Stimulated activated CD4-positive, alpha-beta T cell treated with anti-CD3 and anti-CD28 coated beads, Interleukin-4, amount 100 ng/mL, for 24 hours (primary cell): Measurements from ENCODE around the gene LARP4B.

Experiments used
- DNase-seq: peaks from one replicate; pipeline ENCODE4 v3.0.0-alpha.2; 2020

Gene LARP4B

DNA sequence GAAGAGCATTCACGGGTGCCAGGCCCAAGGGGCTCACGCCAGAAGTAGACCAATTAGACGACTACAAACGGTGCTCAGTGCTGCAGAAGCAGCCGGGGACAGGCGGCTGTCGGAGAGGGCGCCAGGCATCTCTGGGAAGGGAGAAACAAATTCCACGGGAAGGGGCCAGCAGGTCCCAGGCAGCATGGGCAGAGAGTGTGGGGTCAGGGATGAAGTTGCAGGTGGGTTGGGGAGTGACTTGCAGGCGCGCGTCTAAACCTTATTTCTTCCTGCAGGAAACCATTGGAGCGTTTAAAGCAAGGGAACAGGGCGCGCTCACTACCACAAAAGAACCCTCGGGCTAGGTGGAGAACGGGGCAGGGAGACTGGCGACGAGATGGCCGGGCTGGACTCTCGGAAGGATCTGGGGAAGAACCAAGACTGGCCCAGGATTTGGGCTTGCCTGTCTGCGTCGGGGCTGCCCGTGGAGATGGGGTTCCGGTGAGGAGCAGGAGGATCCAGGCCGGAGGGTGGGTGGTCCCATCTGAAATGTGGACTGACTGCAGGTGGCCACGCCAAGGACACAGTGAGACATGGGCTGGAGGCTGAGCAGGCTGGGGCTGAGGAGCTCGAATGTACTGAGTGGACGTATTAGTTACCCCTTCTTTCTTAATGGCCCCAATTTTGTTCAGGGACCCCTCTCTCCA, 125.7 kb downstream of the LARP4B start:
- DNase-seq: no peak

DNA sequence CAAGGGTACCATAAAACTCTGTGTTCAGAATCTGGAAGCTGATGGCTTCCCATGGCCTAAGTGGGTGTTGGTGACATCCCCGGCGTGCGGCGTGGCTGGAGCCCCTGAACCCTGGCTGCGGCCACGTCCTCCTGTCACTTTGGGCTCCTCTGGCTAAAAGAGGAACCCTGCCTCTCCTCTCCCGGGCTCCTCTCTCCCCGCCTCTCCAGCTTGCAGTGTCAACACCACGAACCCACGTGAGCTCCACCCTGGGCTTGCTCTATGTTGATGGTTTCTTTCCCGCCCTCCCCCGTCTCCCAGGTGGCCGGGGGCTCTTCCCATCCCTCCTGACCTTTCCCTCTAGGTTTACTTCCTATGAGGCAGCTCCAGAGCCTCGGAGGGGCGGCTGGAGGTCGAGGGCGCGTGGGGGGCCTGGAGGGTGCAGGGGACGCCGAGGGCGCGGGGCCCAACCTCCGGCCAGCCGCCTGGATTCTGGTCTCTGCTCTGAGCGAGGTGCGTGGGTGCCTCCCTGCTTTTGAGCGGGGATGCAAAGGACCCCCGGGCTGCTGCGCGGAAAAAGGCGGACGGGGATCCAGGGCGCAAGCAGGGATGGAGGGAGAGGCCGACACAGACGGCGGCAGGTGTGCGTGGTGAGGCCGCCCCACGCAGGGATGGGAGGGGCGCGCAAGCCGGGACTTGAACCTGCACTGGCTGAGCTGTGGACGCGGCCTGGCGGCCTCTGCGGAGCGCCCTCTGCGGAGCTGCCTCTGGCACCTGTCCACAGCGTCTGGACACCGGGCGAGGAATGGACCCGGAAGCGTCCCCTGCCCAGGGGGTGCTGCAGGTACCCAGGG, 126.5 kb downstream of the LARP4B start:
- DNase-seq: no peak

DNA sequence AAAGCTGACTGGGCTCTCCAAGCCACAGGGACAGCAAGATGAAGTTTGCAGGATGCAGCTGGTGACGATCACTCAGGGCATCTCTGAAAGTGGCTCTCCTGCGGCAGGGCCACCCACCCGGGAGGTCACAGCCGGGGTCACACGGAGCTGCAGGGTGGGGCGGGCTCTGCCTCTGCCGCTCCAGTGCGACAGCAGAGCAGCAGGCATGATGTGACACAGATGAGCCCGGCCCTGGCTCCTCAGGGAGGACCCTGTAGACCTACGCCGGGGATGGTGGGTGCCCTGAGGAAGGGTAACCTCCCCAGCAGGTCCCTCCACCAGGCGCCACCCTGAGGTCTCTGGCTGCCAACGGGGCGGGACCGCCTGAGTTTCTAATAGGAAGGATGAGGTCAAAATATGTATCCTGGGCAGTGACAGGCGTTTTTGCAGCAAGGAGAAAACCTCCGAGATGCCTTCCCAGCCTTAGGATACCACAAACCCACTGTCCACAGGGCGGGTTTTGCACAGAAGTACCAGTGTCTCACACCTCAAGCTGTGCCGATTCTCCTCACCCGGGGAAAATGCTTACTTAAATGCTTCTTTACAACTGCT, 127.2 kb downstream of the LARP4B start:
- no peak for DNase-seq

DNA sequence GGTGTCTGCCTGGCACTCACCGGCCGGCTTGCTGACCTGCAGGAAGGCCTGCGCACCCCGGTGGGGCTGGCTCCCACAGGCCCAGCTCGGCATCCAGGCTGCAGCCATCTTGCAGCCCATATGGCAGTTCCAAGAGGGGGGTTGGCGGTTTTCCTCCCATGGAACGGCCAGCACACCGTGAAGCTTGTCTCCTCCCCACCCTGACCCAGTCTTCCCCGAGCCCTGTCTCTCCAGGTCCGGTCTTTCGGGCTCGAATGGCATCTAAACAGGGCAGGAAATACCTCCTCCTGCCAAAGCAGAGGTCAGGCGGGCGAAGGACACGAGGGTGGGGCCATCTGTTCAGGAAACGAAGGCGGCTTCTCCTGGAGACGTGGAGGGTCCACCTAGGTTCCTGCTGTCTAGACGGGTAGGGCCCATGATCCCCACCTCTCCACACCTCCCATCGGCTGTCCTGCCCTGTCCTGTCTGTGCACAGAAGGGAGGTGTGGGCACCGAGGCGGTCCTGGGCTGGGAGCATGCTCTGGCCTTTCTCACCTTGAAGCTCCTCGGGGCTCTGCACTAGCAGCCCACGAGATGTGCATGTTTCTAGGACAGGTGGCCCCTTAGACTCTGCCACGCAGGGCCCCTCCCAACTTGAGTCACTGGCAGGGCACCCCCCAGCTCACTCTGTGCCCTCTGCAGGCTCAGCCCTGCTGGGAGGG, 128.3 kb downstream of the LARP4B start:
- DNase-seq: no peak

DNA sequence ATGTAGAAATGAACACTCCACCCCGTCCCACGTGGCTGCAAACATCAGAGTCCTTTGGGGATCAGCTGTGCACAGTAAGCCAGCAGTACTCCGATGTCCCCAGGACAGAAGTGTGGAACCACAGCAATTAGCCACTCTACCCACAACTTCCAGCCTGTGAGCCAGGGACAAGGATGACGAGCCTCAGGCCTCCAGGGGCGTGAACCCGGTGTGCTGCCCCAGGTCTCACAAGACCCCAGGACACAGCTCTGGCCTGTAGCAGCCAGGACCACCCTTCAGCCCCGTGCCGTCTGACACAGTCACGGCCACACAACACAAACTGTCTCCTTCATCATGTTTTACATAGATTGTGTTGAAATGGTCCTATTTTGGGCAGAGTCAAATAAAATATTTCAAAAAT, 129.0 kb downstream of the LARP4B start:
- no peak for DNase-seq

DNA sequence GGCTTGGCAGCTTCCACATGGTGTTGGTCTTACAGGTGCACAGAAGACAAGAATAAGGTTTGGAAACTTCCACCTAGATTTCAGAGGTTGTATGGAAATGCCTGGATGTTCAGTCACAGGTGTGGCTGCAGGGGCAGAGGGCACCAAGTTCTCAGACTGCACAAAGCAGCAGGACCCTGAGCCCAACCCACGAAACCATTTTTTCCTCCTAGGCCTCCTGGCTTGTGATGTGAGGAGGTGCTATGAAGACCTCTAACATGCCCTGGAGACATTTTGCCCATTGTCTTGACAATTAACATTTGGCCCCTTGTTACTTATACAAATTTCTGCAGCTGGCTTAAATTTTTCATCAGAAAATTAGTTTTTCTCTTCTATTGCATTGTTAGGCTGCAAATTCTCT, 134.3 kb downstream of the LARP4B start:
- DNase-seq: no peak

DNA sequence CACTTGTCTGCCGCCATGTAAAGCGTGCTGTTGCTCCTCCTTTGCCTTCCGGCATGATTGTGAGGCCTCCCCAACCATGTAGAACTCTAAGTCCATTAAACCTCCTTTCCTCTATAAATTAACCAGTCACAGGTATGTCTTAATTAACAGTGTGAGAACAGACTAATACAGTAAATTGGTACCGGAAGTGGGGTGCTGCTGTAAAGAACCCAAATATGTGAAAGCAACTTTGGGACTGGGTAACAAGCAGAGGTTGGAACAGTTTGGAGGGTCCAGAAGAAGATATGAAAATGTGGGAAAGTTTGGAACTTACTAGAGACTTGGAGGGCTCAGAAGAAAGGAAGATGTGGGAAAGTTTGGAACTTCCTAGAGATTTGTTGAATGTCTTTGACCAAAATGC, 135.3 kb downstream of the LARP4B start:
- no peak for DNase-seq

DNA sequence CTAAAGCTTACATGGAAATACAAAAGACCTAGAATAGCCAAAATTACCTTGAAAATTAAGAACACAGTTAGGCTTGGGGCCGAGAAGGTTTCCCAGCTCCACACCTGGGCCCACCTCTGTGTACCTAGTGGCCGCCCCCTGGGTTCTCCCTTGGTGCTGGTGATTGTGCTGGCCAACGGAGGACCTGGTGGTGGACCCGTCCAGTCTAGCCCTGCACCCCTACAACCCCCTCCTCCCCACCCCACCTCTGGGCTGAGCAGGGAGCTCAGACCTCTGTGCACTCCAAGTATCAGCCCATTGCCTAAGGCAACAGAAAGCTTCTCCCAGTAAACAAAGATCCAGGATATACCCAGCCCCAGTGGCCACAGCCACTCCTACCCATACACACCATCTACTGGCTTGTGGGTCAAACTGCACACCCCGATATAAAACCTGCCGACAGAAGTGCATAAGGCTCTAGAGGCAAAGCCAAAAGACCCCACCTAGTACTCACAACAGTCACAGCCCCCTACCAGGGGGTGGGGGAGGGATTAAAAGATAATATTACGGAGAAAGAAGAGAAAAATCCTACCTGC, 137.0 kb downstream of the LARP4B start:
- DNase-seq: no peak

DNA sequence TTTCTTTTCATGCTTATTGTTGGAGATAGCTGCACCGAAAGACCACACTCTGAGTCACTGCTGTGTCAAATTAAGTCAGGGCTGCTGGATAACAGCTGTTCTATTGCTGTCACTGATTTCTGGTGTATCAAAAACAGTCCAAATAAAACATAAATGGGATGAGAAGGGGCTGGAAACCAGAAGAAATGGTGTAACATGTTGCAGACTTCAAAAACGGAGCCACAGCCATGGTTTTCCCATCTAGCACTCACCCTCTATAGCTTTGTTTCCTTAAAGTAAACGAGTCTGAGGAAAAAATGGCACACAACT, 138.8 kb downstream of the LARP4B start:
- DNase-seq: no peak

DNA sequence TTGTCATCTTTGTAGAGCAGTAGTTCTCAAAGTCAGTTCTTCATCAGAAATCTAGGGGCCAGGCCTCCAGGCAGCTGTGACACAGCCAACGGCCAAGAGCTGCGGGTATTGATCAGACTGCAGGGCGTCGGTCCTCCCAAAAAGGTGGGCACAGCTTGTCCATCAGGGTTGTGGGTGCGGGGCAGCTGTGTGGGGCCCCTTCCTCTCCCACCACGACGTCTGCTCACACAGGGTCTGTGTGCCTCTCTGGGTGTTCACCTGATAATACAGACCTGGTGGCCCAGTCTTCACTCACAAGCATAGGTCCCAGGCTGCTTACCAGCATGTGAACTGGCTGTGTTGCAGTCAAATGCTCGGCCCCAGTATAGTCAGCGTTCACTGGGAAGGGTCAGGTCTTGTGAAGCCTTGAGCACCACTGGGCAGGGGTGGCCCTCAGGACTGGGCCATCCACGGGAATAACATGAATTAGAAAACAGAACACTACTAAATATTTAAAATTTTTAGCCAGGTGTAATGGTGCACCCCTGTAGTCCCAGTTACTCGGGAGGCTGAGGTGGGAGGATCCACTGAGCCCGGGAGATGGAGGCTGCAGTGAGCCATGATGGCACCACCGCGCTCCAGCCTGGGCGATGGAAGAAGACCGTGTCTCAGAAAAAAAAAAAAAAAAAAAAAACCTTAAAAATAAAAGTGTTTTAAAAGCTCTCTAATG, 139.3 kb downstream of the LARP4B start:
- no peak for DNase-seq

DNA sequence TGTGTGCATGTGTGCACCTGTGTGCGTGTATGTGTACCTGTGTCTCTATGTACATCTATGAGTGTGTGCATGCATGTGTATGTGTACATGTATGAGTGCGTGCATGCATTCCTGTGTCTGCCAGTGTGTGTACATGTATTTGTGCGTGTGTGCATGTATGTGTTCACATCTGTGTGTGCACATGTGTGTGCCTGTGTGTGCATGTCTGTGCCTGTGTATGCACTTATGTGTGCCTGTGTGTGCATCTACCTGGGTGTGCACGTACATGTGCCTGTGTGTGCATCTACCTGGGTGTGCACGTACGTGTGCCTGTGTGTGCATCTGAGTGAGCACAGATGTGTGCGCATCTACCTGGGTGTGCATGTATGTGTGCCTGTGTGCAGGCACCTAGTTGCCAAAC, 139.9 kb downstream of the LARP4B start:
- DNase-seq: no peak

DNA sequence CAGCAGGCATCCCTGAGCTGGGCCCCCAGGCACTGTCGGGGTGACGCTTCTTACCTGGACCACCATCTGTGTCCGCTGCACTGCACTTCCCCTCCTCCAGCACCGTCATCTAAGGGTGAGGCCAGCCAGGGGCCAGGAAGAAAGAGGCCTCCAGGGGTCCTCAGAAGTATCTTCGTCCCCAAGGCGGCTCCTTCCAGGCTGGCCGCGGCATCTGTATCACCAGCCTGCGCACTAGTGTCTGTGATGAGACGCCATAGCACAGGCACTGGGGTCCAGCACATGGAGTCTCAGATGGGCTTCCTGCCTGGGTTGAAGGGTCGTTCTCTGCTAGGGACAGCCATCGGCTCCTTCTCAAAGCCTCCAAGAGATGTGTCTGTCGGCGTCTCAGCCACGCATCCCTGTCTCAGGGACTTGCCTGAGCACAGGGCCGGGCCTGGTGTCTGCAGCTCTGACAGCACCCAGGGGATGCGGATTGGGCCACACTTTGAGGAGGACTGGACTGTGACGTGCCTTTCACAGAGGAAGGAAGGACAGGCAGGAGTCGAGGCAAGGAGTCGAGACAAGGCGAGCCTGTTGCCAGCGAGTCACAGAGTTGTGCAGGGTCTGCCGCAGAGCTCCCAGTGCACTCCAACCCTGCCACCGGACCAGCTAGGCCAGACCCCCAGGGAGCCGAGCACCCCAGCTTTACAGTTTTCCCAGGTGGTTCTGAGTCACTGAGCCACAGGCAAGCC, 140.5 kb downstream of the LARP4B start:
- DNase-seq: no peak

DNA sequence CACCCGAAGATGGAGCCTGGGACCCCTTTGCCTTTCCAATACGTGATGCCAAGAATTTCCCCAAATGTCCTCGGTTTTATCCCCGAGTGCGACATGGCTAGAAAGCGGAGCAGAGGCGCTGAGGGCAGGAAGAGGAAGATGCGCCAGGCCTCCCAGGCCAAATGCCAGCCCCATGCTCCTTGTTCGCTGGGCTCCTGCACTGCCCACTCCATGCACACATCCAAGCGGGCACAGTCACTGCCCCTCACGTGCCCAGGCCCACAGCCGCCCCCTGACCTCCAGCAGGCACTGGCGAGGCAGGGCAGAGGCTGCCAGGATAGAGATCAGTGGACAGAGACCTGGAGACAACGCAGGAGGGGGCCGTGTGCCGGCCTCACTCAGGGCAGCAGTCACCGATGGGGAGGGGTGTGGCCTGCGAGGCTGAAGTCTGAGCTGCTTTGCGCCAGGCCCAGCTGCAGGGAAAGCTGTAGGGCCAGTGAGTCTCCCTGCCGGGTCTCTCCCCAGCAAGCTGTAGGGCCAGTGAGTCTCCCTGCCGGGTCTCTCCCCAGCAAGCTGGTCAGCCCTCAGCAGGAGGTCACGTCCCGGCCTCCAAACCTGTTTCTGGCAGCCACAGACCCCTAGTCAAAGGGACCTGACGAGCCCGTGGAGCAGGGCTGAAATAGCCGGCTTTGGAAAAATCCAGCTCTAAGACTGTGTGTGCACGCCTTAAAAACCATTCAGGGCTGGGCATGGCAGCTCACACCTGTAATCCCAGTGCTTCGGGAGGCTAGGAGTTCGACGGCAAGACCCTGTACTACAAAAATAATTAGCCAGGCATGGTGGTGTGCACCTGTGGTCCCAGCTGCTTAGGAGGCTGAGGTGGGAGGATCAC, 141.4 kb downstream of the LARP4B start:
- DNase-seq: no peak

DNA sequence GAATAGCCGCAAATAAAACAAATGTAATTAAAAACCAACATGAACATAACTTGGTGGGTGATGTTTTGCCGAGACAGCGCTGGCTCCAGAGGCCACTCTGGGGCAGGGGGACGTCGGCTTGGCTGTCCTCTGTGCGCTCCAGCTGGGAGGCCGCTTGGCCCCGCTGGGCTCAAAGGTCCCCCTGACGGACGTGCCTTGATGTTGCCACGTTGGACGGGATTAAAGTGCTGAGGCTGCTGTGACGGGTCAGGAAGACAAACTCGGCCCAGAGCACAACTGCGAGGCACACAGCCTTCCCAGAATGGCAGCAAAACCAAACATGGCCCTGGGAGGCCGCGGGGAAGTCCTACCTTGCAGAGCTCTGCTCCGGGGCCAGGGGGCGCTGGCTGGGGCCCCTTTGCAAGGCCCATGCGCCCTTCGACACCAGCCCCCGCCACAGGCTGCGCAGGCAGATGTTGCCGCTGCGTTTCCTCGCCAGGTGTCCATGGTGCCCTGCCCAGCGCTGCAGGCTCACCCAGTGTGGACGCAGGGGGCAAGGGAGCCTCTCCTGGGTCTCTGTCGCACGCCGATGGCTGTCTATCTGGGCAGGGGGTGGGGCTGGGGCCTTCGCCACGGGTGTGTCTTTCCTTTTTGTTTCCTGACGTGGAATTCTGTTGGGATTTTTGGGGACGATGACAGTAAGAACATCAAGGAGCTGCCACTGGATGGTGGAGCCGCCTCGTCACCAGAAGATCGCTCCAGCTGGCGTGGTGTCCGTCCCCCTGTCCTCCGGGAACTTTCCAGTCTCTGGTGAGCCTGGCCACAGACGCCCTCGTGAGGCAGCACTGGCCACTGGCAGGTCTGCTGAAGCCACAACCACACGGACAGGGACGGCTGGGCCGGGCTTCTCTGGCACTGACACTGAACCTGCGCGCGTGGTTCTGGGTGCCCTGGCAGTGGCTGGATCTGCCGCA, 142.4 kb downstream of the LARP4B start:
- no peak for DNase-seq

DNA sequence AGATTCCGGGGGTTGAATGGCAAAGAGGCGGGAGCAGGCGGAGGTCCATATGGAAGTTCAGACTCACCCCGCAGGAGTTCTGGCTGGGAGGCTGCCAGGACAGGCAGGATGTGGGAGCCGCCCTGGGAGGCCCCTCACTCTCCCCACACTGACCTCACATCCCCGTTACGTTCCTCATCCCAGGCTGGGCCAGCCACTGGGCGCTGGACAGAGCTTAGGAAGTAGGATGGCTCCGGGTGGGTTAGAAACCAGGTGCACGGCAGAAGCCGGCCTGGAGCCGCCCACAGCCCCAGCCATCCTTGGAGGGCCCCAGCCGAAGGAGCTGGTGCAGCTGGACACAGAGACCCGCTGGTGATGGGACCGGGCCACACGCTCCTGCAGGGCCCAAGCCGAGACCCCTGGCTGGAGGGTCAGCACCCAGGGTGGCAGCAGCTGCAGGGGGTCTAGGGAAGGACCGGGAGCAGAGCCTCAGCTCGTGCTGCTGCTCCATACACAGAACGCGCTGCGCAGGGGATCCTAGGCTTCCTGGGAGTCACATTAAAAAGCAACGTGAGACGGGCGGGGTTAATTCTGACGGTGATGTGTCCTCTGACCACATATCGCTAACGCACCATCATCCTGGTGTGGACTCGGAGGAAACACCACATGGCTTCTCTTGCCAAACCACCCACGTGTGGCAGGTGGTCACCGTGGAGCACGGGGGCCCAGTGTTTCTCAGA, 143.4 kb downstream of the LARP4B start:
- no peak for DNase-seq

DNA sequence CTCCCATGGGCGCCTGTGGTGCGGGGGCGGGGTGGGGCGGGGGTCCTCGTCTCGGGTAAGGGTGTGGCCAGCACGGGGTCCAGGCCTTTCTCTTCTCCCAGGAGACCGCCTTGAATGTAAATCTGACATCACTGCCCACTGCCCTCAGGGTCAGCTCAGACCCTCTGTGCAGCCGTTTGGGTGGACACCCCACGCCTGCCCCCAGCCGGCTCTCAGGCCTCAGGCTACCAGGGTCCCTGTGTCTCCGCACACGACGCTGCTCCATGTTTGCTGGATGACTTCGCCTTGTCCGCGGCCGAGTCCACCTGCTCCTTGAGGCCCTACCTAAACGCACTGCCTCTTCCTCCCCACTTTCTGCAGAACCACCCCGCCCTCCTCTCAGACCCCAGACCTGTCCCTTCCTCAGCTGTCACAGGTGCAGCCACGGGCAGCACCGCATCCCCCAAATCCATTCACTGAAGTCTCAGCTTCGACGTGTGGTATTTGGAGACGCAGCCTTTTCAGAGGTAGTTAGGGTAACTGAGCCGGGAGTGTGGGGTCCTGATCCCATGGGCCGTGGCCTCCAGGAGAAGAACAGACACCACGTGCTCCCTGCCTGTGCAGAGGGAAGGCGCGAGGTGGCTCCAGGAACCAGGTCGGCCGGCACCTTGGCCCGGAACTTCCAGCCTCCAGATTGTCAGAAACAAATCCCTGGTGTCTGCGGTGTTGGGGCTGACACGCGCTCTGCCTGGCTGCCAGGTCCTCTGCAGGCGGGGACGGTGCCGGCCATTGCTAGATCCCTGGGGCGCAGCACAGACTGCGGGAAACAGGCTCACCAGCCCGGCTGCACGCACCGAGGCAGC, 144.7 kb downstream of the LARP4B start:
- no peak for DNase-seq

DNA sequence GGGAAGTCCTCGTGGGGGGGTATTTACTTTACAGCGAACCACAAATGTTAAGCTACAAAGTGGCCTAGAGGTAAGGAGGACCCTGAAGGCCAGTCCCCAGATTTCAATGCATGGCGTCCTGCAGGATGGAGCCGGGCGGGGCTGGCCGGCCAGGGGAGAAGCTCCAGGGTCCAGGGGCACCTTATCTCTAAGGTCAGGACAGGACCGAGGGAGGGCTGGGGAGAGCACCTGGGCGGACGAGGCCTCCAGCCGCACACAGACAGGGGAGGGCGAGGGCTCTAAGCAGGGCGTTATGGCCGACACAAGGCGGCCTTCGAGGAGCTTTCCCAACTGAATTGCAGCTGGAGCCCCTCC, 145.7 kb downstream of the LARP4B start:
- no peak for DNase-seq
